ENCODE results near the gene RNF144B. TPM values are rescaled to one million over a fixed set of nuclear protein-coding genes. Genes with fewer than 3 reads are reported as not detected.
"Not testable (repeated sequence)": the region's sequence is repeated elsewhere in the genome, so short reads cannot be mapped to it uniquely, and the experiment has no call there.

RNF144B gene
- total RNA-seq, 1 donor from 2014 or later, result 14.1 TPM

DNA sequence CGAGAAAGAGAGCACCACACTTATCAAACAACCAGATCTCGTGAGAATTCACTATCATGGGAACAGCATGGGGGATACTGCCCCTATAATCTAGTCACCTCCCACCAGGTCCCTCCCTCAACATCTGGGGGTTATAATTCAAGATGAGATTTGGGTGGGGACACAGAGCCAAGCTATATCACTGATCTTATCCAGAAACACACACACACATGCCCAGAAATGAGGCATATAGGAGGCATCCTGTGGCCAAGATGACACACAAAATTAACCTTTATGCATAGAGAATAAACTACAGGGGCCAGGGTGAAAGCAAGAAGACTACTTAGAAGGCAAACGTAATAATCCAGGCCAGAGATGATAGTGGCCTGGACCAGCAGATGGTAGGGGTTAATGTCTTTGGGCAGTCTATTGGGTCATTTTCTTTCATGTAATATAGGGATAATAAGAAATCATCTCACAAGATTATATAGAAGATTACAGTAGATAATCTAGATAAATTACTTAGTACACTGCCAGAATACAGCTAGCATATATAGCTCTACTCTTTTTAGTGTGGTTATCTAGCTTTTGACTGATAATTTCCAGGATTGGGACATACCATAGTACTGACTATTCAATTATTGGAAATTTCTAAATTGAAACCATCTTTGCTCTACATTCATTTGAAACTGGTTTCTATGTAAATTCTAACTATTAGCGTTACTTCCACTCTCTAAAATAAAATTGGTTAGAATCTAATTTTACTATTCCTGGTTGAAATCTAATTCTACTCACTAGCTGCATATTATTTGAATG lies 20.0 kb downstream of the RNF144B start:
- Histone ChIP-seq H3K4me3 (no peak overlapping the region), H3K4me1 (peaks cover 11% of the 10 kb centered on the region), H3K9me3 (replicated peaks) (no peaks in the 10 kb centered on the region), H3K36me3 (peaks cover 14% of the 10 kb centered on the region), H3K27ac (replicated peaks) (no peak overlapping the region), H3K27me3 (ENCODE audit: low read depth) (no peaks in the 10 kb centered on the region)
- TF ChIP-seq, protein P1, sequence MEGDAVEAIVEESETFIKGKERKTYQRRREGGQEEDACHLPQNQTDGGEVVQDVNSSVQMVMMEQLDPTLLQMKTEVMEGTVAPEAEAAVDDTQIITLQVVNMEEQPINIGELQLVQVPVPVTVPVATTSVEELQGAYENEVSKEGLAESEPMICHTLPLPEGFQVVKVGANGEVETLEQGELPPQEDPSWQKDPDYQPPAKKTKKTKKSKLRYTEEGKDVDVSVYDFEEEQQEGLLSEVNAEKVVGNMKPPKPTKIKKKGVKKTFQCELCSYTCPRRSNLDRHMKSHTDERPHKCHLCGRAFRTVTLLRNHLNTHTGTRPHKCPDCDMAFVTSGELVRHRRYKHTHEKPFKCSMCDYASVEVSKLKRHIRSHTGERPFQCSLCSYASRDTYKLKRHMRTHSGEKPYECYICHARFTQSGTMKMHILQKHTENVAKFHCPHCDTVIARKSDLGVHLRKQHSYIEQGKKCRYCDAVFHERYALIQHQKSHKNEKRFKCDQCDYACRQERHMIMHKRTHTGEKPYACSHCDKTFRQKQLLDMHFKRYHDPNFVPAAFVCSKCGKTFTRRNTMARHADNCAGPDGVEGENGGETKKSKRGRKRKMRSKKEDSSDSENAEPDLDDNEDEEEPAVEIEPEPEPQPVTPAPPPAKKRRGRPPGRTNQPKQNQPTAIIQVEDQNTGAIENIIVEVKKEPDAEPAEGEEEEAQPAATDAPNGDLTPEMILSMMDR (IDR thresholded peaks at IDR 0.05; ENCODE audit: borderline replicate concordance), result no peak
- DNase-seq, result no peak
- intact Hi-C loops (cut with micrococcal nuclease), result no loop called here

DNA sequence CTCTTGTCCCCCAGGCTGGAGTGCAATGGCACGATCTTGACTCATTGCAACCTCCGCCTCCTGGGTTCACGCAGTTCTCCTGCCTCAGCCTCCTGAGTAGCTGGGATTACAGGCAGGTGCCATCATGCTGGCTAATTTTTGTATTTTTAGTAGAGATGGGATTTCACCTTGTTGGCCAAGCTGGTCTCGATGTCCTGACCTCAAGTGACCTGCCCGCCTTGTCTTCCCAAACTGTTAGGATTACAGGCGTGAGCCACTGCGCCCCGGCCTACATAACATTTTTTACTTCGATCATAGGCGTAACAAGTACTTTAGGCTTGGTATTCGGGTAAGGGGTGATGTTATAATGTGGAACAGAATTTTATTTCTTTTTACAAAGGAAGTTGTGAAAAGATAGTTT lies 22.5 kb downstream of the RNF144B start:
- H3K4me1 ChIP-seq; H3K27me3 ChIP-seq (ENCODE audit: low read depth); H3K4me3 ChIP-seq; intact Hi-C loops (cut with micrococcal nuclease); DNase-seq; H3K36me3 ChIP-seq; H3K27ac ChIP-seq (replicated peaks); H3K9me3 ChIP-seq (replicated peaks): not testable (repeated sequence)

DNA sequence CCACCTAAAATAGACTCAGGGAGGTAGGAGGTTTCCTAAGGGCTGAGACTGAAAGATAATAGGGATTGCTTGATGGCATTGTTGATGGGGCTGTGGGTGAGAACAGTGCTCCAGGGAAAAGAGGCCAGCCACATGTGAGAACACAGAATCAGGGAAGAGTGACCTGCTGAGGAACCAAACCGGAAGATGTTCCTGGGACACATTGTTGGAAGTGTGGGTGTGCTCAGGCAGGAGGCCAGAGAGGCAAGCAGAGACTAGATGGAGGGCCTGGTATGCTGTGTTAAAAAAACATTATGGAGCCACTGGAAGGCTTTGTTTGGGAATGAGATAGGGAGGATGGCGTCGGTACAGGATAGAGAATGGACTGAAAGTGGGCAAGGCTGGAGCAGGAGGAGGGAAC lies 23.3 kb downstream of the RNF144B start:
- H3K4me3 ChIP-seq, result no peak overlapping the region
- intact Hi-C loops (cut with micrococcal nuclease), result no loop called here
- H3K27ac ChIP-seq (replicated peaks), result no peak overlapping the region
- H3K27me3 ChIP-seq (ENCODE audit: low read depth), result no peaks in the 10 kb centered on the region
- DNase-seq, result no peak
- TF ChIP-seq, protein P1 (IDR thresholded peaks at IDR 0.05; ENCODE audit: borderline replicate concordance), result no peak
- H3K9me3 ChIP-seq (replicated peaks), result no peaks in the 10 kb centered on the region
- H3K36me3 ChIP-seq, result peaks cover 6% of the 10 kb centered on the region
- H3K4me1 ChIP-seq, result peaks cover 7% of the 10 kb centered on the region

DNA sequence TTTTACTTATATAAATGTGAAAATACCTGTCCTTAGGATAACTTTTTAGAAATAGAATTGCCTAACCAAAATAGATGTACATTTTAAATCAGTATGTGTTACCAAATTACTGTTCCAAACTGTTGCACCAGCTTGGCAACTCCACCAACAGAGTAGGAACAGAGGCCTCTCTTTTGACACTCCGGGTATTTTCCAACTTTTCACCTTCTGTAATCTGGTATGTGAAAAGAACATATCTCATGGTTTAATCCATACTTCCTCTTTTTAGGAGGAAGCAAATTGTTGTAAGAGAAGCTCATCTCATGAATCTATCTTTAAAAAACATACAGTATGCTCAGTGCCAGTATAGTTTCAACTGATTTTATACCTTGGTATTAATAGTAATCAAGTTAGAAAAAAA lies 24.9 kb downstream of the RNF144B start:
- Histone ChIP-seq H3K9me3 (replicated peaks) (no peaks in the 10 kb centered on the region), H3K4me3 (no peak overlapping the region), H3K27ac (replicated peaks) (no peak overlapping the region), H3K27me3 (ENCODE audit: low read depth) (no peaks in the 10 kb centered on the region), H3K36me3 (peaks cover 6% of the 10 kb centered on the region), H3K4me1 (peaks cover 13% of the 10 kb centered on the region)
- intact Hi-C loops (cut with micrococcal nuclease), result no loop called here
- TF ChIP-seq, protein P1 (IDR thresholded peaks at IDR 0.05; ENCODE audit: borderline replicate concordance), result no peak
- no peak for DNase-seq

DNA sequence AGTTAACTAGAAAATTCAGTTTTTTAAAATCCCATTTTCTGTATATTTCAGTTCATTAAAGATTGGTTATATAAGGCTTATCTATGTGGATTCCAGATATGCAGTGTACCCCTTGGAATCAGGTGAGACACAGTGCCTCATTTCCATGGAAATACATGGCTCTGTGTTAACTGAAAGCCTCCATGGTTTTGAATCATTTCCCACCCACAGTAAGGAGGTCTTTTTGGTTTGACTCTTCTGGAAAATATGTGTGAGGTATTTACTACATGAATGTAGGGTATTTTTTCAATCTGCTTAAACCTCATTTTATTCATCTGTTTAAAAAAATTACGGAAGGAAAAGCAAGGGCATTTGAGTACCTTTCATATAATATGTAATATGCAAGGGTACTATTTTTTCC lies 25.5 kb downstream of the RNF144B start:
- intact Hi-C loops (cut with micrococcal nuclease), result no loop called here
- peaks cover 13% of the 10 kb centered on the region for H3K4me1 ChIP-seq
- DNase-seq, result no peak
- H3K9me3 ChIP-seq (replicated peaks), result no peaks in the 10 kb centered on the region
- peaks cover 6% of the 10 kb centered on the region for H3K36me3 ChIP-seq
- no peak overlapping the region for H3K4me3 ChIP-seq
- H3K27me3 ChIP-seq (ENCODE audit: low read depth), result no peaks in the 10 kb centered on the region
- TF ChIP-seq, protein P1 (IDR thresholded peaks at IDR 0.05; ENCODE audit: borderline replicate concordance), result no peak
- H3K27ac ChIP-seq (replicated peaks), result no peak overlapping the region

DNA sequence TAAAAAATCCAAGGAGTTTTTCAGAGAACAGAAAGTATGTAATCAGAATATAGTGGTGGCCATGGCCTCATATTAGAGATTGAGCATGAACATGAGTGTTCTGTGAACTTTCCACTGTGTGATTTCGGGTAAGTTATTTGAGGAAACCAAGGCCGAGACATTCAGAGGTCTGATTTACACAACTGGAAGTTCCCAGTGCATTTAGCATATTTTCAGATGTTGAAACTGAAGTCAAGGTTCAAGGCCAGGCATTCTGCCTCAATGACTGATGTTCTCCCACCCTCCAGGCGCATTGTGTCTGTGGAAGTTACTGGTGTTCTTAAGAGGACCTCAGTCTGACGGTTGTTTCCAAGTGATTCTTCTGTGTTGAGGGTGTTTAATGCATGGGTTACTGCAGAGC lies 26.2 kb downstream of the RNF144B start:
- intact Hi-C loops (cut with micrococcal nuclease), result no loop called here
- Histone ChIP-seq H3K4me3 (no peak overlapping the region), H3K9me3 (replicated peaks) (no peaks in the 10 kb centered on the region), H3K27me3 (ENCODE audit: low read depth) (no peaks in the 10 kb centered on the region), H3K4me1 (peaks cover 13% of the 10 kb centered on the region), H3K27ac (replicated peaks) (no peak overlapping the region), H3K36me3 (peaks cover 6% of the 10 kb centered on the region)
- no peak for DNase-seq
- TF ChIP-seq, protein P1 (IDR thresholded peaks at IDR 0.05; ENCODE audit: borderline replicate concordance), result no peak

All from left ventricle myocardium inferior (tissue), 1 donor.